Choroid plexus epithelial cell (primary cell): ENCODE results near the gene APBA2.
"Not testable (repeated sequence)": the region's sequence is repeated elsewhere in the genome, so short reads cannot be mapped to it uniquely, and the experiment has no call there.

Source experiments
- DNase-seq: peaks from one replicate; pipeline ENCODE4 v3.0.0-alpha.2; 2010; ENCODE audit warnings: low read depth
- H3K4me3 ChIP-seq: 2 replicates; pipeline ENCODE4 v1.5.1; 2011; ENCODE audit warnings: low read depth, mild to moderate bottlenecking, control low read depth, low read length, moderate library complexity
- TF ChIP-seq, protein P1 (sequence below): conservative IDR thresholded peaks from 2 replicates; pipeline ENCODE4 v1.5.1; 2011; ENCODE audit warnings: low read depth, mild to moderate bottlenecking, control low read depth, inconsistent platforms, low read length, moderate library complexity

The APBA2 gene

DNA sequence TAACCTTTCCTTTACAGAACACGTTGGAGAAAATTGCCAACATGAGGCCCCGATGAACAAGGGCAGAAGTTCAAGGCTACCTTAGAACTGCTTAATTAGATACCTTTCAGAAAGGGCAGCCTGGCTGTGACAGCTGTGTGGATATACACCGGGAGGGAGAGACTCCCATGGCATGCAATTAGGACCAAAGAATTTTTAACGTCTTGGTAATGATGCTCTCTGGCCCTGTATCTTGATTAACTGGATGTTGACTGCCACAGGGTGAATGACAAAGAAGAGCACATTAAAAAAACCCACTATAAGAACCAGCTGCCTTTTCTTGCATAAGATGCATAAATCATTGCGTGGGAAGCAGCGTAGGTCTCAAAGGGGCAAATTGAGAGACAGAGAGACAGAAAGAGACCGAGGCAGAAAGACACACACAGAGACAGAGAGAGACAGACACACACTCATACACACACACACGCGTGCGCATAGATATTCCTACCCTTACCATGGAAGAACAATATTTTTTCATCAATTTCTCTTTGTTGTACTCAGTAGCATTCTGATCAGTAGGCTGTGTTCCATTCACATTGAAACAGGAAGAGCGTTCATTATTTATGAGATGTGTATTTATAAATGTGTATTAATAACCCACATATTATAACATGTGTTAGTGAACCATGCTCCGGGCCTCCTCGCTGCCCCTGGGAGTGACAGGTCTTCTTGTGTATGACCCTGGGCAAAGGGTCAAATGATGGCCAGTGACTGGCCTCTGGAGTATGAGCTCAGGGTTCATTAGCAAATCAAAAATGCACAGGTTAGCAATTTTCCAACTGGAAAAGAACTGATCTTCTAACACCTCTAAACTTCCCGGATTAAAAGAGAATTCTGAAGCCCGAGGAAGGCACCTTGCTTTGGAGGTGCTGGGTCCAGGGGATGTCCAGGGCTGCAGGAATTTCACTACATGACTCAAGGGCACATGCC, 265.0 kb downstream of the APBA2 start:
- no peak for DNase-seq

DNA sequence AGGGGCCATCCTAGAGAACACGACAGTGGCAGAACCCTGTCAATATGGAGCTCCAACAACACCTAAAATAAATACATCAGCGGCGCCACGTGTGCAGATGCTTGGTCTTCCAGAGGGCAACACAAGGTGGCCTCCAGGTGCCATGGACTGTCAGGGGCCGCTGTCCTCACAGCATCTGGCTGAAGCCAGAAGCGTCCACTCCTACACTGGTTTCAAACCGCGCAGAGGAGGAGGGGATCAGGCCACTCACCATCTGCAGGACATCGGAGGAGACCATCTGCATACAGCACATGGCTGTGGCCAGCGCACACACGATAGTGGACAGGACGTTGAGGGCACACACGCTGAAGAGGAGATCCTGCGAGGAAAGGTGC, 265.7 kb downstream of the APBA2 start:
- TF ChIP-seq, protein P1, sequence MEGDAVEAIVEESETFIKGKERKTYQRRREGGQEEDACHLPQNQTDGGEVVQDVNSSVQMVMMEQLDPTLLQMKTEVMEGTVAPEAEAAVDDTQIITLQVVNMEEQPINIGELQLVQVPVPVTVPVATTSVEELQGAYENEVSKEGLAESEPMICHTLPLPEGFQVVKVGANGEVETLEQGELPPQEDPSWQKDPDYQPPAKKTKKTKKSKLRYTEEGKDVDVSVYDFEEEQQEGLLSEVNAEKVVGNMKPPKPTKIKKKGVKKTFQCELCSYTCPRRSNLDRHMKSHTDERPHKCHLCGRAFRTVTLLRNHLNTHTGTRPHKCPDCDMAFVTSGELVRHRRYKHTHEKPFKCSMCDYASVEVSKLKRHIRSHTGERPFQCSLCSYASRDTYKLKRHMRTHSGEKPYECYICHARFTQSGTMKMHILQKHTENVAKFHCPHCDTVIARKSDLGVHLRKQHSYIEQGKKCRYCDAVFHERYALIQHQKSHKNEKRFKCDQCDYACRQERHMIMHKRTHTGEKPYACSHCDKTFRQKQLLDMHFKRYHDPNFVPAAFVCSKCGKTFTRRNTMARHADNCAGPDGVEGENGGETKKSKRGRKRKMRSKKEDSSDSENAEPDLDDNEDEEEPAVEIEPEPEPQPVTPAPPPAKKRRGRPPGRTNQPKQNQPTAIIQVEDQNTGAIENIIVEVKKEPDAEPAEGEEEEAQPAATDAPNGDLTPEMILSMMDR = no peak
- DNase-seq = no peak
- no peak overlapping the region for H3K4me3 ChIP-seq

More for the DNA sequence above, 265.0 kb downstream of the APBA2 start:
- TF ChIP-seq, protein P1 = no peak
- H3K4me3 ChIP-seq = no peak overlapping the region

GRCh38 chr15:29156521-29156920, 270.7 kb downstream of the APBA2 start:
- no peak overlapping the region for H3K4me3 ChIP-seq
- TF ChIP-seq, protein P1 = no peak
- DNase-seq = no peak

DNA sequence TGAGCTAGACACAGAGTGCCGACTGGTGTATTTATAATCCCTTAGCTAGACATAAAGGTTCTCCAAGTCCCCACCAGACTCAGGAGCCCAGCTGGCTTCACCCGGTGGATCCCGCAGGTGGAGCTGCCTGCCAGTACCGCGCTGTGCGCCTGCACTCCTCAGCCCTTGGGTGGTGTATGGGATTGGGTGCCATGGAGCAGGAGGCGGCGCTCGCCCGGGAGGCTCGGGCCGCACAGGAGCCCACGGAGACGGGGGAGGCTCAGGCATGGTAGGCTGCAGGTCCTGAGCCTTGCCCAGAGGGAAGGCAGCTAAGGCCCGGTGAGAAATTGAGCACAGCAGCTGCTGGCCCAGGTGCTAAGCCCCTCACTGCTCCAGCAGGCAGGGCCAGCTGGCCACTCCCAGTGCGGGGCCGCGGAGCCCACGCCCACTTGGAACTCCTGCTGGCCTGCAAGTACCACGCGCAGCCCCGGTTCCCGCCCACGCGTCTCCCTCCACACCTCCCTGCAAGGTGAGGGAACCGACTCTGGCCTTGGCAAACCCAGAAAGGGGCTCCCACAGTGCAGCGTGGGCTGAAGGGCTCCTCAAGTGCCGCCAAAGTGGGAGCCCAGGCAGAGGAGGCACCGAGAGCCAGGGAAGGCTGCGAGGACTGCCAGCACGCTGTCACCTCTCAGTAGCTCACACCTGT, 274.1 kb downstream of the APBA2 start:
- TF ChIP-seq, protein P1 = no peak
- H3K4me3 ChIP-seq = no peak overlapping the region
- DNase-seq = no peak

GRCh38 chr15:29162411-29162810, 276.6 kb downstream of the APBA2 start:
- TF ChIP-seq, protein P1 = no peak
- no peak overlapping the region for H3K4me3 ChIP-seq
- DNase-seq = no peak

DNA sequence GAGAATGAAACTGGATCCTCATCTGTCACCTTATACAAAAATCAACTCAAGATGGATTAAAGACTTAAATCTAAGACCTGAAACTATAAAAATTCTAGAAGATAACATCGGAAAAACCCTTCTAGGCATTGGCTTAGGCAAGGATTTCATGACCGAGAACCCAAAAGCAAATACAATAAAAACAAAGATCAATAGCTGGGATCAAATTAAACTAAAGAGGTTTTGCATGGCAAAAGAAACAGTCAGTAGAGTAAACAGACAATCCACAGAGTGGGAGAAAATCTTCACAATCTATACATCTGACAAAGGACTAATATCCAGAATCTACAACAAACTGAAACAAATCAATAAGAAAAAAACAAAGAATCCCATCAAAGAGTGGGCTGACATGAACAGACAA, 281.3 kb downstream of the APBA2 start:
- not testable (repeated sequence) for H3K4me3 ChIP-seq, DNase-seq
